ENCODE data around the gene ADAMTSL3.
"Not testable (repeated sequence)": the region's sequence is repeated elsewhere in the genome, so short reads cannot be mapped to it uniquely, and the experiment has no call there.

The ADAMTSL3 gene

GRCh38 chr15:83757291-83757690 is 103.4 kb downstream of the ADAMTSL3 start:
- DNase-seq: not testable (repeated sequence)

DNA sequence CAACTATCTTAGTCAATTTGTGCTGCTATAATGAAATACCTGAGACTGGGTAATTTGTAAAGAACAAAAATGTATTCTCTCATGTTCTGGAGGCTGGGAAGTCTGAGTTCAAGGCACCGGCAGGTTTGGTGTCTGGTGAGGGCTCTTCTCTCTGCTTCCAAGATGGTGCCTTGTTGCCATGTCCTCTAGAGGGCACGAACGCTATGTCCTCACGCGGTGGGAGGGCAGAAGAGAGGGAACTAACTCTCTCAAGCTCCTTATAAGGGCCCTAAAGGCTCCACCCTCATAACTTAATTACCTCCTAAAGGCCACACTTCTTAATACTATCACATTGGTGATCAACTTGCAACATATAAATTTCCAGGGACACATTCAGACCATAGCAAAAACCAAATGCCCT is 108.4 kb downstream of the ADAMTSL3 start:
- DNase-seq: no peak

DNA sequence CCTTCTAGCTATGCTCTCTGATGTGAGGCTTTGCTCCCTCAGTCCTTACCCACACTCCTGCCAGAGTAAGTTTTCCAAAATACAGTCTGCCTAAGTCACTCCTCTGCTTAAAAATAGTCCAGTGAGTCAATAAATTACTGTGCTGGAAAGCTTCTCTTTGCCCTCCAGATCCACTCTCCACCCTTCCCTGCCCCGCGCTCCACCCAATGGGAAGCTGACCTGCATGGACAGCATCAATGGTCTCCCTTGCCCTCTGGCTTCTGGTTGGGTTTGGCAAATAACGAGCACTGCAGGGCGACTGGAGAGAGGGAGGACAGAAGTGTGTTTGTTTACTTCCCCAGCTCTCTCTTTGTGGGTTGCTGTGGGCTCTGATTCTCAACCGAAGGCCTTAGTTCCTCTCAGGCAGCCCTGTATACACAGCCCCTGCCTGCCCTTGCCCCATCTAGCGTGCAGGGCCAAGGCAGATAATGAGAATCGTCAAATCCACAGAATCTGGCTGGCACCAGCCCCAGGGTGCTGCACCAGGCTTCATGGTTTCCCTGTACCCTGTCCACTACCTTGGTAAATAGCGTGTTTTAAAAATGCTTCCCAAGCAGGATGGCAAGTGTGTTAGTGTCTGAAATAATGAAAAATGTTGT is 110.4 kb downstream of the ADAMTSL3 start:
- DNase-seq: no peak

GRCh38 chr15:83766339-83766738 is 112.4 kb downstream of the ADAMTSL3 start:
- no peak for DNase-seq

DNA sequence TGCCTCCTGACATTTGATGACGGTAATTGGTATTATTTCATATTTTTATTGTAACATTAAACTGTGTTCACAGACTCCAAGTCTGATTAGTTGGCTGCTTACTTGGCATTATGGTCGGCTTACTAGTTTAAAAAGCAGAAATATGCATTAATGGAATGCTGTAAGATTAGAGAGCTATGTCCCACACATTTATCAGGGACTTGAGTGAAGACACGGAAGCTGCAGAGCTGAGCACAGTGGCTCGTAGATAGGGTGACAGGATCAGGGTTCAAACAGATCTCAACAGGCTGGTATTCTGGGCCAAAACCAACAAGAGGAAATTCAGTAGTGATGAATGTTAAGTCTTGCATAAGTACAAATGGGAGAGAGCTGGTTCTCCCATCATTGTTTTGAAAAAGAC is 113.8 kb downstream of the ADAMTSL3 start:
- no peak for DNase-seq

DNA sequence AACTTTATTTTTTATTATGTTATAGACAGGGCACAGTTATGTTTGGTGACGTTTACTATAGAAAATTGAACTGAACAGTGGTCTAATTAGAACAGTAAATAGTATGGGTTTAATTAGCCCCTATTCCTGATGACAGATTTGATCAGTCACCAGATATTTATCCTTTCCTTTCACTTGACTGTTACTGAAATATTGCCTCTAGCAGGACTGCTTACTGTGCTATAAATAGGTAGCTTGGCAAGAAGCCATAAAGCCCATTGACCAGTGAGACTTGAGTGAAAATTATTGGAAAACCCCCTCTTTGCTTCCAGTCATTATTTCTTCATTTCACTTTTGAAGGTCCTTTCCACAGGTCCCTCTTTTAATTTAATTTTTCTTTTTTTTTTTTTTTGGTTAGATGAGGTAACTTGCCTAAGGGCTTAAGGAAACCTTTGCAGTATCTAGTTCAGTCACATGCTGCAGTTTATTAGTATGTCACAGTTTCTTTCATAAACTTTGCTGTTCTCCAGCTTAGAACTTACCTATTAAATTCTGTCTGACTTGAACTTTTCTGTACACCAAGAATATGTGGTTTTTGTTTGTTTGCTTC is 115.6 kb downstream of the ADAMTSL3 start:
- no peak for DNase-seq

DNA sequence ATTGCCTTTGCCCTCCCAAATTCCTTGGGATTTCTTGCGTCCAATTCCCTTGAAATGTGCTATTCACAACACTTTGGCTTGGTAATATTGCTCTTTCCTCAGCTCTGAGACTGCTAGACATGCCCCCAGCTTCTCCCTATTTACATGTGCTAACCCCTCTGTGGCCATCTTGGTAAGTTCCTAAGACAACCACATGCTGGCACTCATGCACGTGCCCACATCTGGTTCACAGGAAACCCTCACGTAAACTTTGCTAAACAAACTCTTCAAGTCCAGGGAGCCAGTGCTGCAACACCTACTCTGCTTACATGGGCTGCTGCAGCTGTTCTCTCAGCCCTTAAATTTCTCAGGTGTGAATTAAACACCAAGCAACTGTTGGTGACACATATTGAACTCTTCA is 121.8 kb downstream of the ADAMTSL3 start:
- DNase-seq: no peak

DNA sequence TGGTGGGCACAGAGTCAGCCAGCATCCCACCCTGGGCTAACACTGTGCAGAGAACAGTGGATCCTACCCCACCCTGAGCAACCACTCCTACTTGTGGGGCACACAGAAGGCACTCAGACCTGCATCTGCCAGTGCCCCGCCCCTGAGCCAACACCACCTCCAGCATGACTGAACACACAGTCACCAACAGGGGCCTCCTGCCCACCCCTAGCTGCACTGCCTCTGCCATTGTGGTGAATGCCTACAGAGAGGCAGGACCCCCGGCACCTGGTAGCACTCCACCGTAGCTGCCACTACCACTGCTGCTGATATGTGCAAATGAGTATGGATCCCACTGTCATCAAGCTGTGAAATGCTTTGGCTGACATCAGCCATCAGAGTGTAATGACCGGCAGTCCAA is 123.1 kb downstream of the ADAMTSL3 start:
- no peak for DNase-seq

GRCh38 chr15:83783227-83783626 is 129.3 kb downstream of the ADAMTSL3 start:
- no peak for DNase-seq

- no peak for DNase-seq
Observed at GRCh38 chr15:83784975-83785374, 131.1 kb downstream of the ADAMTSL3 start.

DNA sequence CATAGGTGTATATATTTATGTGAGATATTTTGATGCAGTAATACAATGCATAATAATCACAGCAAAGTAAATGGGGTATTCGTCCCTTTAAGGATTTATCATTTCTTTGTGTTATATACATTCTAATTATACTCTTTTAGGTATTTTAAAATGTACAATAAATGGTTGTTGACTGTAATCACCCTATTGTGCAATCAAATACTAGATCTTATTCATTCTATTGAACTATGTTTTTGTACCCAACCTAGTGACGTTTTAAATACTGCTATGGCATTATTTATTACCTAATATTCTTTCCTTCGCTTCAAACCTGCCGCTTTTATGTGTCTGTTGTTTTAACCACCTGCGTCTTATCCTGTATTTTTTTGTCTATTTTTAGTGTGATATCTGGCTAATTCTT is 132.4 kb downstream of the ADAMTSL3 start:
- no peak for DNase-seq

- DNase-seq: no peak
Observed at GRCh38 chr15:83793069-83793468, 139.1 kb downstream of the ADAMTSL3 start.

DNA sequence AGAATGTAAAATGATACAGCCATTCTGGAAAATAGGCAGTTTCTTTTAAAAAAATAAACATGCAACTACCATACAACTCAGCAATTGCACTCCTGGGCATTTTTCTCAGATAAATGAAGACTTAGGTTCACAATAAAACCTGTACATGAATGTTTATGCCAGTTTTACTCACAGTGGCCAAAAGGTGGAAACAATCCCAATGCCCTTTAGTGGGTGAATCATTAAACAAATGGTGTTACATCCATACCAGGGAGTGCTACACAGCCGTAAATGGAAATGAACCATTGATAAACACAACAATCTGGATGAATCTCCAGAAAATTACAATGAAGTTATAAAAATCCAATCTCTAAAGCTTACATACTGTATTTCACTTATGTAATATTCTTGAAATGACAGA is 140.3 kb downstream of the ADAMTSL3 start:
- DNase-seq: no peak

DNA sequence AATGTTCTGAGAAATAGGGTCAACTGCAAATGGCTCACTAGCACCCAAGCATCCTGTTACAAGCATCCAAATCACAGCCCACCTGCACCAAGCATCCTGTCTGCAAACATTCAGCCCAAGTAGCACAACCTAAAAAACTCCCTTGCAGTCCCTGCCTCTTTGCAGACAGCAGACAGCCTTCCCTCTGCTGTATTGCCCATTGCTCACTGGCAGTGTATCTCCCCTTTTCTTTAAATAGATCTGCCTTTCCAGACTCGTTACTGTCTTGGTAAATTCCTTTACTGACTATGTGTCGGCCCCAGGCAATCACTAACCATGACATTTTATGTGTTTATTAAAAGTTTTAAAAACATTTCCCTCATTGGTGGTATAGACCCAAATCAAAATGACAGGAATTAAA is 155.4 kb downstream of the ADAMTSL3 start:
- DNase-seq: no peak

DNA sequence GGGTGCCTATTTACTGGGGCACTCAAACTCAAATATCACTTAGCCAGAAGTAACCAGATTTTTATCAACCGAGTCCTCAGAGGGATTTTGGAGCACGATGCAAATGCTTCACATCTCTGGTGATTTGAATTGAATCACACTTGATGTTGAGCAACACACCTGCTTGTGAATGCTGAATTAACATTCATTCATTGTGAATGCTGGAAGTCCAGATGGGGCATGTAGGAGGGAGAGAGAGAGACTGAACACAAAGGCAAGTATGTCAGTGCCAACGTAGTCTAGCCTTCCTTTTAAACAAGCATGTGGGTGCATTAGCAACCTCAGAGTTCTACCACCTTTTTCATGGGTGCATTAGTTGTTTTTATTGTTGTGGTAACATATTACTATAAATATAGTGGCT is 156.2 kb downstream of the ADAMTSL3 start:
- DNase-seq: no peak

DNA sequence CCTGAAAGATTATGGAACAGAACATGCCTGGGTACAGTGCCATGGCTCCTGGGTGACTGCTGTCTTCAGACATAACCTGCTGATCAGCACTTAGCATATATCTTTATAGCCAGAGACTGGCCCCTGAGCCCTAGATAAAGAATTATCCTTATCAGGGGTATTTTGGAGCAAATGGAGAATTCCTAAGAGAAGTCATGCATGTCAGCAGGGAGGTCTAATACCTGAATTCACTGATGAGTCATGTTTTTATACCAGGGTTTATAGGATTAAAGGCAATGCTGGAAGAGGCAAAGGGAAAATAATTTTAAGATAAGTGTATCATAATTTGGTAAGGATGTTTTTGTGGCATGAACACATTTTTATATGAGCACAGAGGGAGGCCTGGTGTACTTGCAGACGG is 159.8 kb downstream of the ADAMTSL3 start:
- DNase-seq: no peak

GRCh38 chr15:83815506-83815905 is 161.6 kb downstream of the ADAMTSL3 start:
- no peak for DNase-seq

DNA sequence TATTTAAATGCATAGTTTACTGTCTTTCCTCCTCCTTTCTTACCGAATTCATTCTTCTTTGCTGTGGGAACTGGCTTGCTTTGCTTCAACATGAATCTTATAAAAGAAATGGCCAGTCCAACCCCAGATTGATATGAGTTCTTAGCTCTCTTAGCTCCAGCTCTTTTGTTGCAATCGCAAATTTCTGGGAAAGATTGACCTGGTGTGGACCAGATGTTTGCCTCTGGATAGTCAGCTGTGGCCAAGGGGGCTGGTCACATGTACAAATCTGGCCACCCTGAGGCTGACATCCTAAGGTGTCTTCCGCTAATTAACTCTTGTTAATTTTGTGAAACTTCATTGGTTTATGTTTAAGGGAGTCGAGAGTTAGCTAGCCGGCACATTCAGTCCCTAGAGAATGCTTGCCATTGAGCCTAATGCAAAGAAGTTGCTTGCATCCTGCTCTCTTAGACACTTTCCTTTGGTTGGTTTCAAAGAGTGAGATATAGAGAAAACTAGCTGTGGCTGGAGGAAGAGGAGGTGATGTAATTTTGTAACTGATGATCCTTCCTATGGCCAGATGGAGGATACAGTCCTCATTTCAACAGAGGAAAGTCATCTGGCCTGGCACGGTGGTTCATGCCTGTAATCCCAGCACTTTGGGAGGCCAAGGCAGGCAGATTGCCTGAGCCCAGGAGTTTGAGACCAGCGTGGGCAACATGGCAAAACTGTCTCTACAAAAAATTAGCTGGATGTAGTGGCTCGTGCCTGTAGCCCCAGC is 162.4 kb downstream of the ADAMTSL3 start:
- DNase-seq: no peak

DNA sequence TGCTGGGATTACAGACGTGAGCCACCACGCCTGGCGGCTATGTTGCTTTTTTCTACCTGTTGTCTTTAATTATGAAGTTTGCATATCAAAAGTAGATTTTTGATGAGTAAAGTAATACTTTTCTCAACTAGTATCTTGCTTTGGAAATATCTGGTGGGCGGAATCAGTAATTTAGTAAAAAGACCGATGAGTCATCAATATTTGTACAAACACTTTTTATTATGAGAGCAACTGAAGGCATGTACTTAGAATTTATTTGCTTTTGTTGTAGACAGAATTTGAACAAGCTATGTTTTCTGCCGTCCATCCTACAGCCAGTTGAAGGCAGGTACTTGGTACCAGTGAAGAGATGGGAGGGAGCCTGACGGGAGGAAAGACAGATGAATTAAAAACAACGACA is 164.7 kb downstream of the ADAMTSL3 start:
- DNase-seq: no peak

DNA sequence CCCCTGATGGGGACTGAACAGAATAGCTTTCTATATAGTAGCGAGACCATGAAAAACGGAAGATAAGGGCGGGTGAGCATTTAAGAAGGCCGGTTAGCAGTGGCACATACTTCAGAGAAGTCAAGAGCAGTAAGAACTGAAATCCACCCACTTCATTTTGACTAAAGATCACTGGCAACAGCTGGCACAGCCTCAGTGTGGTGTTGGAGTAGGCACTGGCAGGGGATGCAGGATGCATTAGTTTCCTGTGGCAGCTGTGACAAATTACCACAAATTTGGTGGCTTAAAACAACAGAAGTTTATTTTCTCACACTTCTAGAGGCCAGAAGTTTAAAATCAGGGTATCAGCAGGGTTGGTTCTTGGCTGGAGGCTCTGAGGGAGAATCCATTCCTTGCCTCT is 176.5 kb downstream of the ADAMTSL3 start:
- DNase-seq: no peak

DNA sequence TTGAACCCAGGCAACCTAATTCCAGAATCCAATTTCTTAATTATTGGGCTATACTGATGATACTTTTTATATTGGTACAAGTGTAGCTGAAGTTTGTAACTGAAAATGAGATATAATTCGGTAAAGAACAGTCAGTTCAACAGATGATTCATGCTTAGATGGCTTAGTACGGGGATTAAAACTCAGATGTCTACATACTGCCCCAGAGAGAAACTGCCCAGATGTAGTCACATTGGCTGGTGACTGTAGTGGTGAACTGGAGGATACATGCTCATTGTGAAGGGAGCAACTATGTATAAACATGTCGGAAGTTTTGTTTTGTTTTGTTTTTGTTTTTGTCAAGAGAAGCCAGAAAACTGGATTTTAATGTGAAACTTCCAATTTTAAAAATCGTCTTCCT is 179.6 kb downstream of the ADAMTSL3 start:
- DNase-seq: no peak

GRCh38 chr15:83835479-83835878 is 181.6 kb downstream of the ADAMTSL3 start:
- no peak for DNase-seq

DNA sequence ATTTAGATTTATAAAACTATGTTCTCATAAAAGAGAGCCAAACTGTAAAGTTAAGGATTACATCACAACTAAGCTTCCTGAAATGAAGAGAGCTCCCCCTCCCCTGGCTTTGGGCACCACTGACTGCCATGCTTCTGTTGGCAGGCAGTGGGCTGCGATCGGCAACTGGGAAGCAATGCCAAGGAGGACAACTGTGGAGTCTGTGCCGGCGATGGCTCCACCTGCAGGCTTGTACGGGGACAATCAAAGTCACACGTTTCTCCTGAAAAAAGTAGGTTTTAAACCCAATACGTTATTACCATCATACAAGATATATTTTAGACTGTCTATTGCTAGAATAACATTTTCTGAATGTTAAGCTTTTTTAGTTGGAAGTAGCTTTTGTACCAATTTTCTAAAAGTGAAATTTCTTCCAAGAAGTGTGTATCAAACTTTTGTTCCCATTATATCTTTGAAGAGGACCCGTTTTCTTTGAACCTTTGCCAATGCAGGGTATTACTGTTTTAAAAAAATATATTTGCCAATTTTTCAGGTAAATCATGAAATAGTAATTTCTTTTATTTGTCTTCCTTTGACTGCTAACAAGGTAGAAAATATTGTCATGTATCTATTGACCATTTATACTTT is 184.1 kb downstream of the ADAMTSL3 start:
- no peak for DNase-seq

- no peak for DNase-seq
Observed at GRCh38 chr15:83838763-83839162, 184.8 kb downstream of the ADAMTSL3 start.
